MCF 10A (cell line): ENCODE measurements around the gene NENF. TPM values are rescaled to one million over a fixed set of nuclear protein-coding genes. Genes with fewer than 3 reads are reported as not detected.

Experiments
- BruUV-seq: library from RNA; stranded (reverse); fragments of 400-500 nt; replicated peaks from 2 replicates; lab custom pipeline; 2021; lab: Mats Ljungman, UMichigan
- CTCF ChIA-PET: fragments of 300-600 bp; sonication (Branson Sonifier 250); formaldehyde crosslinking; extraction: SDS; loops from one replicate; lab custom pipeline; 2021; ENCODE audit warnings: antibody characterized with exemption, inconsistent platforms; lab: Yijun Ruan, JAX
- POLR2A ChIA-PET: fragments of 300-600, 350-650 bp; sonication (Branson Sonifier 250); formaldehyde crosslinking; extraction: SDS; loops from one replicate; lab custom pipeline; 2020; ENCODE audit warnings: antibody characterized with exemption, inconsistent platforms; lab: Yijun Ruan, JAX
- DNase-seq: peaks from one replicate; pipeline ENCODE4 v3.0.0-alpha.2; 2018; ENCODE audit not compliant: unreplicated experiment
- H3K27ac Mint-ChIP-seq: one replicate; pipeline ENCODE4 v1.8.0; 2022; ENCODE audit warnings: mild to moderate bottlenecking, low read depth, mixed read lengths; ENCODE audit not compliant: unreplicated experiment
- H3K27me3 Mint-ChIP-seq: one replicate; pipeline ENCODE4 v1.8.0; 2022; ENCODE audit warnings: mixed read lengths; ENCODE audit not compliant: insufficient read depth, unreplicated experiment
- H3K36me3 Mint-ChIP-seq: one replicate; pipeline ENCODE4 v1.8.0; 2022; ENCODE audit warnings: mild to moderate bottlenecking, moderate library complexity, mixed read lengths; ENCODE audit not compliant: insufficient read depth, unreplicated experiment
- H3K4me1 Mint-ChIP-seq: one replicate; pipeline ENCODE4 v1.8.0; 2022; ENCODE audit warnings: mixed read lengths; ENCODE audit not compliant: insufficient read depth, unreplicated experiment
- H3K4me3 Mint-ChIP-seq: one replicate; pipeline ENCODE4 v1.8.0; 2022; ENCODE audit warnings: mild to moderate bottlenecking, moderate library complexity, mixed read lengths; ENCODE audit not compliant: unreplicated experiment
- H3K9me3 Mint-ChIP-seq: one replicate; pipeline ENCODE4 v1.8.0; 2022; ENCODE audit warnings: mixed read lengths; ENCODE audit not compliant: unreplicated experiment
- intact Hi-C: fragments of 100-400 bp; cut with micrococcal nuclease; formaldehyde crosslinking; loops from 2 replicates; pipeline ENCODE4 v1.14.1; 2022
- total RNA-seq: library from RNA; stranded (reverse); gene quantifications from 2 replicates; pipeline ENCODE4 v1.2.3, GENCODE V29; 2022
- TF ChIP-seq, protein P1 (sequence below): fragments of 200-600 bp; IDR thresholded peaks from one replicate; pipeline ENCODE4 v1.8.0; 2022; ENCODE audit warnings: antibody characterized with exemption, mild to moderate bottlenecking; ENCODE audit not compliant: unreplicated experiment

NENF gene
- total RNA-seq, 1 experiment from 2014 or later, result 110 TPM

DNA sequence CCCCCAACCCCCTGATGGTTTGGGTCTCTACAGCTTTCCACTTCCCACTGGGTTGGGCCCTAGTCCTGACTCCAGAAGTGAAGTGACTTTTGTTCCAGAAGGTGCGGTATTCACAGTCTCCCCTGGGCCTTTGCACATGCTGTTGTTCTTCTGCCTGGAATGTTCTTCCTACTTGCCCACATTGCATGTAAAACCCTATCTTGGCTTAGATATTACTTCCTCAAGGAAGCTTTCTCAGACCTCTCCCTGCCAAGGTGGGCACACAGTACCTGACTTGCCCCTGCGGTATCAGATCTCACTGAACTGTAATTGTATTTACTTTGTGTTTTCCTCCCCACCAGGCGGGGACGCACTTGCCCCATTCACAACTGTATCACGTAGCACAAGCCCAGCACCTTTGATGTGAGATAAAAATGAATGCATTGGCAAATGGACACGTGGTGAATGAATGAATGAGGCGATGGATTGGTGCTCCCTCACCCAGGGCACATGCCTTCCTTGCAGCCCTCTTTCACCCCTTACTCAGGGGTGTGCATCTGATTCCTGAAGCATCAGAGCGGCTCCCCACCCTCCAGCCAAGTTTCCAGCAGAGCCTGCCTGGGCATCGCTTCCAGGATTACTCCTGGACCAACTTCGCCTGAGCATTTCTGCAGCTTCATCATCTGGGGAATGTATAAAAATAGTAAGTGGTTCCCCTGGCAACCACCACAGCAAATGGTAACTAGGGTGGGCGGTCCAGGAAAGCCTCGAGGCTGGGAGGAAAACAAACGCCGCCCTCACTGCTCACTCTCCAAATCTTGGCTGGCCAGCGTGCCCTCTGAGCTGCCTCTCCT lies 19.8 kb downstream of the NENF start:
- intact Hi-C loops, result no loop called here
- POLR2A ChIA-PET, result interaction anchor here (0.7 to 1.2 kb wide), 3 partner anchors 20 to 417 kb away, joined by 3 to 4 read pairs (median 3); partner anchors contain the start of genes DTL, INTS7 and NENF
- Mint-ChIP-seq H3K4me3 (no peak overlapping the region), H3K27me3 (no peaks in the 10 kb centered on the region), H3K9me3 (no peaks in the 10 kb centered on the region), H3K27ac (no peak overlapping the region), H3K36me3 (peaks cover 7% of the 10 kb centered on the region), H3K4me1 (no peaks in the 10 kb centered on the region)
- no peak for DNase-seq
- TF ChIP-seq, protein P1, sequence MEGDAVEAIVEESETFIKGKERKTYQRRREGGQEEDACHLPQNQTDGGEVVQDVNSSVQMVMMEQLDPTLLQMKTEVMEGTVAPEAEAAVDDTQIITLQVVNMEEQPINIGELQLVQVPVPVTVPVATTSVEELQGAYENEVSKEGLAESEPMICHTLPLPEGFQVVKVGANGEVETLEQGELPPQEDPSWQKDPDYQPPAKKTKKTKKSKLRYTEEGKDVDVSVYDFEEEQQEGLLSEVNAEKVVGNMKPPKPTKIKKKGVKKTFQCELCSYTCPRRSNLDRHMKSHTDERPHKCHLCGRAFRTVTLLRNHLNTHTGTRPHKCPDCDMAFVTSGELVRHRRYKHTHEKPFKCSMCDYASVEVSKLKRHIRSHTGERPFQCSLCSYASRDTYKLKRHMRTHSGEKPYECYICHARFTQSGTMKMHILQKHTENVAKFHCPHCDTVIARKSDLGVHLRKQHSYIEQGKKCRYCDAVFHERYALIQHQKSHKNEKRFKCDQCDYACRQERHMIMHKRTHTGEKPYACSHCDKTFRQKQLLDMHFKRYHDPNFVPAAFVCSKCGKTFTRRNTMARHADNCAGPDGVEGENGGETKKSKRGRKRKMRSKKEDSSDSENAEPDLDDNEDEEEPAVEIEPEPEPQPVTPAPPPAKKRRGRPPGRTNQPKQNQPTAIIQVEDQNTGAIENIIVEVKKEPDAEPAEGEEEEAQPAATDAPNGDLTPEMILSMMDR, result no peak
- CTCF ChIA-PET, result interaction anchor here (0.6 to 15.8 kb wide), 21 partner anchors 10 to 958 kb away, joined by 3 to 481 read pairs (median 4); partner anchors contain the start of genes DTL and INTS7
- BruUV-seq, result no TSS peak

DNA sequence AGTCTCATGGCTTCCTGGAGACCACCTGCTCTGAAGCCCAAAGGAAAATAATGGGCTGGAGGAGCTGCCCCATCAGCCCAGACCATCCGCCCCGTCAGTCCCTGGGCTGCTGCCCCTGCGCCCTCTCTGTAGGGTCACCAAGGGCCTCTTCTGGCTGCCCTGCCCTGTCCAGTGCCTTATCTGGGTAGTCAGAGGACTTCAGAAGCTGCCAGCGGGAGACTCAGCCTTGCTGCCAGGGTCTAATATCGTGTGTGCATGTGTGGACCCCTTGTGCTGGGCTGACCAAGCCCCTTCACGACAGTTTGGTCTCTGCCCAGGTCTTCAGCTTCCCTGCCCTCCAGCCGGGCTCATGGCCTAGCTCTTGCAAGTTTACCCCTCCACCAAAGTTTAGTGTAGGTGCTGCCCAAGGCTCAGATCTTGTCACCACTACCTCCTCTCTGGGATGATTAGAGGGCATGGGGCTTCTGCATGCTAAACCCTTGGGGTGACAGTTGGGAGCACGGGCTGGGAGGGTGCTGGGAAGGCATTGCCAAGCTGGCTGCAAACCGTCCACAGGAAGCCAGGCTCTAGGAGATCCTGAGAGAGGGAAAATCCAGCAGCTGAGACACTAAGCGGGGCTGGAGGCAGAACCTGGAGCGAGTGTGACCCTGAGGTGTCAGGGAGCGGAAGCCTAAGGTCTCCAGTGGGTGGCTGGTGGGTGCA lies 20.6 kb downstream of the NENF start:
- no peak overlapping the region for H3K27ac Mint-ChIP-seq
- ChIA-PET CTCF (interaction anchor here (0.5 to 15.8 kb wide), 28 partner anchors 13 to 773 kb away, joined by 3 to 481 read pairs (median 4); partner anchors contain the start of genes DTL and INTS7), POLR2A (interaction anchor here (0.7 to 1.2 kb wide), 5 partner anchors 21 to 418 kb away, joined by 3 to 4 read pairs (median 3); partner anchors contain the start of genes DTL, INTS7 and NENF)
- intact Hi-C loops, result no loop called here
- no peaks in the 10 kb centered on the region for H3K36me3 Mint-ChIP-seq
- BruUV-seq, result no TSS peak
- no peak for DNase-seq
- H3K27me3 Mint-ChIP-seq, result no peaks in the 10 kb centered on the region
- H3K9me3 Mint-ChIP-seq, result no peaks in the 10 kb centered on the region
- TF ChIP-seq, protein P1, result no peak
- H3K4me3 Mint-ChIP-seq, result no peak overlapping the region
- H3K4me1 Mint-ChIP-seq, result no peaks in the 10 kb centered on the region

DNA sequence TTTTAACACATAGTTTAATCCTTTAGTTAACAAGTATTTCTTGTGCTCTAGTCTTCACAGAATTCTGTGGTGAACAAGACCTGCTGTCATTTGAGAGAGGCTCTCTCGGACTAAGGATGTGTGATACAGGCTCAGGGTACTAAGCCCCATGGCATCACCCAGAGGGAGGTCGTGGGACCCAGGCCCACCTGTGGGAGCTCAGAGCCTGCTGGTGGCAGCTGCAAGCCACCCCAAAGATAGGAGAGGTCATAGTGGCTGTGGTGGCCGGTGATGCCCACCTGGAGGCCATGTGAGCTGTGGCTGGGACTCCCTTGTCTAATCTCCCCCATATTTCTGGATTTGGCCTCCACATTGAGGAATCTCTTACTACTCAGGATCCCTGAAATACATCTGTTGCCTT lies 22.0 kb downstream of the NENF start:
- Mint-ChIP-seq H3K27ac (no peak overlapping the region), H3K4me3 (no peak overlapping the region), H3K4me1 (no peaks in the 10 kb centered on the region), H3K27me3 (no peaks in the 10 kb centered on the region), H3K36me3 (no peaks in the 10 kb centered on the region), H3K9me3 (no peaks in the 10 kb centered on the region)
- DNase-seq, result no peak
- TF ChIP-seq, protein P1, result no peak
- intact Hi-C loops, result loop anchor here (5.0 kb wide), 1 partner anchor 757 kb away; no protein-coding TSS in a partner anchor
- ChIA-PET POLR2A (interaction anchor here (0.6 to 2.1 kb wide), 3 partner anchors 145 to 385 kb away, joined by 3 to 18 read pairs (median 3); no protein-coding TSS in a partner anchor), CTCF (interaction anchor here (0.6 to 15.8 kb wide), 59 partner anchors 13 to 779 kb away, joined by 3 to 481 read pairs (median 22); partner anchors contain the start of genes DTL, INTS7, NEK2 and NENF)
- BruUV-seq, result no TSS peak
